ENCODE results near the gene CFAP70.

Gene CFAP70

GRCh38 chr10:73226663-73227062 is 132.0 kb downstream of the CFAP70 start:
- TF ChIP-seq, protein P1, sequence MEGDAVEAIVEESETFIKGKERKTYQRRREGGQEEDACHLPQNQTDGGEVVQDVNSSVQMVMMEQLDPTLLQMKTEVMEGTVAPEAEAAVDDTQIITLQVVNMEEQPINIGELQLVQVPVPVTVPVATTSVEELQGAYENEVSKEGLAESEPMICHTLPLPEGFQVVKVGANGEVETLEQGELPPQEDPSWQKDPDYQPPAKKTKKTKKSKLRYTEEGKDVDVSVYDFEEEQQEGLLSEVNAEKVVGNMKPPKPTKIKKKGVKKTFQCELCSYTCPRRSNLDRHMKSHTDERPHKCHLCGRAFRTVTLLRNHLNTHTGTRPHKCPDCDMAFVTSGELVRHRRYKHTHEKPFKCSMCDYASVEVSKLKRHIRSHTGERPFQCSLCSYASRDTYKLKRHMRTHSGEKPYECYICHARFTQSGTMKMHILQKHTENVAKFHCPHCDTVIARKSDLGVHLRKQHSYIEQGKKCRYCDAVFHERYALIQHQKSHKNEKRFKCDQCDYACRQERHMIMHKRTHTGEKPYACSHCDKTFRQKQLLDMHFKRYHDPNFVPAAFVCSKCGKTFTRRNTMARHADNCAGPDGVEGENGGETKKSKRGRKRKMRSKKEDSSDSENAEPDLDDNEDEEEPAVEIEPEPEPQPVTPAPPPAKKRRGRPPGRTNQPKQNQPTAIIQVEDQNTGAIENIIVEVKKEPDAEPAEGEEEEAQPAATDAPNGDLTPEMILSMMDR (IDR thresholded peaks at IDR 0.05; ENCODE audit: low read depth, low read length), result no peak
- DNase-seq (ENCODE audit: low read depth in 2 of 2), result no peak
- H3K4me3 ChIP-seq (replicated peaks in 1 of 2; ENCODE audit: low read depth in 2 of 2, low read length in 2 of 2), result no peak overlapping the region

- no peak overlapping the region for H3K4me3 ChIP-seq (replicated peaks in 1 of 2; ENCODE audit: low read depth in 2 of 2, low read length in 2 of 2)
- DNase-seq (ENCODE audit: low read depth in 2 of 2), result peak in 1 of 2 donors; percentile 38
- TF ChIP-seq, protein P1 (IDR thresholded peaks at IDR 0.05; ENCODE audit: low read depth, low read length), result no peak
These were observed 133.1 kb downstream of the CFAP70 start for GRCh38 chr10:73225518-73225917.

GRCh38 chr10:73220989-73221388 is 137.7 kb downstream of the CFAP70 start:
- TF ChIP-seq, protein P1 (IDR thresholded peaks at IDR 0.05; ENCODE audit: low read depth, low read length), result no peak
- no peak overlapping the region for H3K4me3 ChIP-seq (replicated peaks in 1 of 2; ENCODE audit: low read depth in 2 of 2, low read length in 2 of 2)
- DNase-seq (ENCODE audit: low read depth in 2 of 2), result no peak

GRCh38 chr10:73219384-73219783 is 139.3 kb downstream of the CFAP70 start:
- DNase-seq (ENCODE audit: low read depth in 2 of 2), result no peak
- TF ChIP-seq, protein P1 (IDR thresholded peaks at IDR 0.05; ENCODE audit: low read depth, low read length), result no peak
- H3K4me3 ChIP-seq (replicated peaks in 1 of 2; ENCODE audit: low read depth in 2 of 2, low read length in 2 of 2), result no peak overlapping the region

DNA sequence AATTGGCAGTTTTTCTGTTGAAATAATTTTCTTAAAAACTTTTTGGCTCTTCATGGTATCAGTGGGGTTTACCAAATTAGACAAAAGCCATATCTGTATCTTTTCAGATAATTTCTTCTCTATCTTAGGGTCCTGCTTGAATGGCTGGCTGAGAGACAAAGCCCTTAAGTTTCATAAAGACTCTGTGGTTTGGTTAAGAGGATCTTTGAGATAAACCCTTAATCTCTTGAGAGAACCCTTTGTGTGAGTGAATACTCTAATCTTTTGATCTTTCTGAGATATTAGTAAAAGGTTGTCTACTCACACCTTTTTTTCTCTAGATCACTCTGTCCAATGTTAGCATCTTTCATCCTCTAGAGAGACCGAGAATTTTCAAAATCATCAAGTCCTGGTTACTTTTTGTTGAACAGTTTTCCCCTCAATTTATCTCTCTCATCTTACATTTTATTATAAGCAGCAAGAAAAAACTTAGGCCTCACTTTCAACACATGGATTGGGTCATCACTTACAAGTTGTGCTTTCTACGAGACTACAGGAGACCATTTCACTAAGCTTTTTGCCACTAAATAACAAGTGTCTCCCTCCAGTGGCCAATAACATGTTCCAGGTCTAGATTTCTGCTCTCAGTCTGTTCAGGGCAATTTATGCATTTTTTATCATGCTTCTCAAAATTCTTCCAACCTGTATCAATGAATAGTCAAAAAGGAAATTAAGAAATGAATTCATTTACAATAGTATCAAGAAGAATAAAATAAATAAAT is 140.1 kb downstream of the CFAP70 start:
- H3K4me3 ChIP-seq (replicated peaks in 1 of 2; ENCODE audit: low read depth in 2 of 2, low read length in 2 of 2), result no peak overlapping the region
- peak; percentile 43 to 53 for DNase-seq (ENCODE audit: low read depth in 2 of 2)
- TF ChIP-seq, protein P1 (IDR thresholded peaks at IDR 0.05; ENCODE audit: low read depth, low read length), result peak; percentile 46

GRCh38 chr10:73217628-73218027 is 141.0 kb downstream of the CFAP70 start:
- DNase-seq (ENCODE audit: low read depth in 2 of 2), result no peak
- no peak overlapping the region for H3K4me3 ChIP-seq (replicated peaks in 1 of 2; ENCODE audit: low read depth in 2 of 2, low read length in 2 of 2)
- TF ChIP-seq, protein P1 (IDR thresholded peaks at IDR 0.05; ENCODE audit: low read depth, low read length), result no peak

DNA sequence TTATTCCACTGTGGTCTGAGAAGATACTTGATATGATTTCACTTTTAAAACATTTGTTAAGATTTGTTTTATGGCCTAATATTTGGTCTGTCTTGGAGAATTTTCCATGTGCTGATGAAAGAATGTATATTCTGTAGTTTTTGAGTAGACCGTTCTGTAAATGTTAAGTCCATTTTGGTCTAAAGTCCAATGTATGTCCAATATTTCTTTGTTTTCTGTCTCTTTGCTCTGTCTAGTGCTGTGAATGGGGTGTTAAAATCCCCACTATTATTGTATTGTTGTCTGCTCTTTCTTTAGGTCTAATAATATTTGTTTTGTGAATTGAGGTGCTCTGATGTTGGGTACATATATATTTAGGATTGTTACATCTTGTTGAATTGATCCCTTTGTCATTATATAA is 142.9 kb downstream of the CFAP70 start:
- TF ChIP-seq, protein P1 (IDR thresholded peaks at IDR 0.05; ENCODE audit: low read depth, low read length), result no peak
- DNase-seq (ENCODE audit: low read depth in 2 of 2), result no peak
- H3K4me3 ChIP-seq (replicated peaks in 1 of 2; ENCODE audit: low read depth in 2 of 2, low read length in 2 of 2), result no peak overlapping the region
